Neural crest cell (in vitro differentiated cells): ENCODE data around the gene RAB4A. TPM values are rescaled to one million over a fixed set of nuclear protein-coding genes. Genes with fewer than 3 reads are reported as not detected.

Experiments
- DNase-seq: peaks from one replicate; pipeline ENCODE4 v3.0.0; 2021; ENCODE audit warnings: low read depth, mixed read lengths, low spot score
- H3K27ac Mint-ChIP-seq: one replicate; pipeline ENCODE4 v1.8.0; 2021; ENCODE audit warnings: mild to moderate bottlenecking, mixed read lengths; ENCODE audit not compliant: unreplicated experiment
- H3K27me3 Mint-ChIP-seq: 2 replicates; pipeline ENCODE4 v1.8.0; 2021; ENCODE audit warnings: low read depth, mild to moderate bottlenecking, mixed read lengths
- H3K36me3 Mint-ChIP-seq: 2 replicates; pipeline ENCODE4 v1.8.0; 2021; ENCODE audit warnings: low read depth, mild to moderate bottlenecking, mixed read lengths
- H3K4me1 Mint-ChIP-seq: 2 replicates; pipeline ENCODE4 v1.8.0; 2021; ENCODE audit warnings: mixed read lengths
- H3K4me3 Mint-ChIP-seq: one replicate; pipeline ENCODE4 v1.8.0; 2021; ENCODE audit warnings: mild to moderate bottlenecking, mixed read lengths
- H3K9me3 Mint-ChIP-seq: 2 replicates; pipeline ENCODE4 v1.8.0; 2021; ENCODE audit warnings: mixed read lengths
- CTCF ChIP-seq: fragments of 200-600 bp; sonication (generic); conservative IDR thresholded peaks from 2 replicates; pipeline ENCODE4 v1.5.0; 2021; ENCODE audit warnings: antibody characterized with exemption, mild to moderate bottlenecking
- total RNA-seq: library from RNA; stranded (reverse); gene quantifications from 2 replicates; pipeline ENCODE4 v1.2.1, GENCODE V29; 2021

RAB4A gene
- total RNA-seq, 1 donor from 2014 or later, result 69.0 TPM

- Mint-ChIP-seq H3K27ac (no peak overlapping the region), H3K4me1 (peaks cover 29% of the 10 kb centered on the region), H3K36me3 (peaks cover 2% of the 10 kb centered on the region), H3K27me3 (no peaks in the 10 kb centered on the region), H3K9me3 (no peaks in the 10 kb centered on the region), H3K4me3 (no peak overlapping the region)
- no peak for TF ChIP-seq CTCF
- no peak for DNase-seq
These were observed 4.1 kb downstream of the RAB4A start for GRCh38 chr1:229275005-229275404.

GRCh38 chr1:229278120-229278741, 7.3 kb downstream of the RAB4A start:
- no peaks in the 10 kb centered on the region for H3K27me3 Mint-ChIP-seq
- DNase-seq, result no peak

GRCh38 chr1:229279242-229279641, 8.3 kb downstream of the RAB4A start:
- Mint-ChIP-seq H3K27ac (no peak overlapping the region), H3K36me3 (peaks cover 2% of the 10 kb centered on the region), H3K4me3 (no peak overlapping the region), H3K4me1 (peaks cover 21% of the 10 kb centered on the region), H3K27me3 (no peaks in the 10 kb centered on the region), H3K9me3 (no peaks in the 10 kb centered on the region)
- no peak for DNase-seq
- no peak for TF ChIP-seq CTCF

More at GRCh38 chr1:229278120-229278741, 7.3 kb downstream of the RAB4A start:
- Mint-ChIP-seq H3K36me3 (peaks cover 2% of the 10 kb centered on the region), H3K4me3 (no peak overlapping the region), H3K9me3 (no peaks in the 10 kb centered on the region), H3K4me1 (peaks cover 22% of the 10 kb centered on the region), H3K27ac (no peak overlapping the region)
- no peak for TF ChIP-seq CTCF

DNA sequence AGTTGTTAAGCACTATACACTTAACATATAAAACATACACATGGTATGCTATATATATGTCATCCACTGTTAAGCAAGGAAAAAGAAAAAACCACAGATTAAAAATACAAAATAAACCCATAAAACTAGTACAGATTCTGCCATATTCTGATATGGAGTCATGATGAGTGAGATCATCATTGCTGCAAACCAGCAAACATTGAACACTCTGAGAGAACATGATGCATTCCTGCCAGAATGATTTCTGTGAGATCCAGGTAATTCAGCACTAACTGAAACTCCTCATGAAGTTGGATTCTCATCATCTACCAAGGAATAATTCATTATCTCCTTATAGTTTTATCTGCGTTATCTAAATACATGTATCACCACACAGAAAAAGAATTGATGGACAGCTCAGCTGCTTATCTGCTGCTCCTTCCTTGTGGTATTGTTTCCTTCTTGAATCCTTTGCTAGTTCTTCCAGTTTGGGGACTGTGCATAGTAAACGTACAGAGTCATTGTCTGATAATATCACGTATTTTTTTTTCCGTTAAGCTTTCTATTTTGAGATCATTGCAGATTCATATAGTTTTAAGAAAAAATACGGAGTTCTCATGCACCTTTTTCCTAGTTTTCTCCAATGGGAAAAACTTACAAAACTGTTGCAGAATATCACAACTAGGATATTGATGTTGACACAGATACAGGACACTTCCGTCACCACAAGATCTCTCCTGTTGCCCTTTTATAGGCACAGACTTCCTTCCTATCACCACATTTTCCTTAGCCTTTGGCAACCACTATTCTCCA, 9.3 kb downstream of the RAB4A start:
- TF ChIP-seq CTCF, result no peak
- Mint-ChIP-seq H3K36me3 (peaks cover 2% of the 10 kb centered on the region), H3K4me3 (no peak overlapping the region), H3K27me3 (no peaks in the 10 kb centered on the region), H3K27ac (no peak overlapping the region), H3K4me1 (peaks cover 14% of the 10 kb centered on the region), H3K9me3 (no peaks in the 10 kb centered on the region)
- no peak for DNase-seq

DNA sequence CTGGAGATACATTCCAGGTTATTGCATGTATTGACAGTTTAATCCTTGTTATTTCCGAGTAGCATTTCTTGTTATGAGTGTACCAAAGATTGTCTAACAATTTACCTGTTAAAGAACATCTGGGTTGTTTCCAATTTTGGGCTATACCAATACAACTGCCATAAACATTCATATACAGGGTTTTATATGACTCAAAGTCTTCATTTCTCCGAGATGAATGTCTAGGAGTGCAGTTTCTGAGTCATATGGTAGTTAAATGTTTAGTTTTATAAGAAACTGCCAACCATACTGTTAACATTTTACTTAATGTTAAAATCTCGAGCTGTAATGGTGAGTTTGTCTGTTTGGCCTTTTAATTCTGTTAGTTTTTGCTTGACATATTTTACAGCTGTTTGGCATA, 10.0 kb downstream of the RAB4A start:
- no peaks in the 10 kb centered on the region for H3K9me3 Mint-ChIP-seq
- no peak for DNase-seq
- H3K4me3 Mint-ChIP-seq, result no peak overlapping the region
- H3K36me3 Mint-ChIP-seq, result peaks cover 2% of the 10 kb centered on the region
- H3K4me1 Mint-ChIP-seq, result peaks cover 15% of the 10 kb centered on the region
- no peaks in the 10 kb centered on the region for H3K27me3 Mint-ChIP-seq
- no peak overlapping the region for H3K27ac Mint-ChIP-seq
- no peak for TF ChIP-seq CTCF
